ENCODE data around the gene PPTC7.
A peak's percentile ranks its signal among the peaks of the same experiment; 100 is the strongest.
"Not testable (repeated sequence)": the region's sequence is repeated elsewhere in the genome, so short reads cannot be mapped to it uniquely, and the experiment has no call there.

PPTC7 gene

DNA sequence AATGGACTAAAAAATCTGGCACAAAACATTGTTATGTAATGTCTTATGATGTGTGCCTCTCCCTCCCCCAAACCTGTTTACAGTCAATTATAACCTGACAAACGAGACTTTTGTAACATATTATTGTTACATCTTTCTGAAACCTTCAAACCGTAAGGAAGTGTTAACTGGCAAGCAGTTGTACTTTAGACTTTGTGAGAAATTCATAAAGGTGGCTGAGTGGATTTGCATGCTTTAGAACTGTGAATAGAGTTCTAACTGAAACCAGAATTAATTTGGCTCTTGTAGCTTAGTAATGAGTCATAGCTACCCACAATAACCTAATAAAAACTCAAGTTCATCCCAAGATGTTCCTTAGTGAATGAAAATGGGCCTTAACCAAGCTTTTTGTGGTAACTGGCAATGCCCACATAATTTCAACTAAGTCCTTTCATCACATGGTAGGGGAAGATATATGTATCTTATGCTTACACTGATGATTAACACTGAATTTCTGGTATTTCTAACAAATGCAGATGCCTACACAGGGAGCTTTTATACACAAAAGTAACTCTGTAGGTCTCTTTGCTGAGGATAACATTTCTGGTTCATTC lies 51.3 kb downstream of the PPTC7 start:
- no peak for DNase-seq

DNA sequence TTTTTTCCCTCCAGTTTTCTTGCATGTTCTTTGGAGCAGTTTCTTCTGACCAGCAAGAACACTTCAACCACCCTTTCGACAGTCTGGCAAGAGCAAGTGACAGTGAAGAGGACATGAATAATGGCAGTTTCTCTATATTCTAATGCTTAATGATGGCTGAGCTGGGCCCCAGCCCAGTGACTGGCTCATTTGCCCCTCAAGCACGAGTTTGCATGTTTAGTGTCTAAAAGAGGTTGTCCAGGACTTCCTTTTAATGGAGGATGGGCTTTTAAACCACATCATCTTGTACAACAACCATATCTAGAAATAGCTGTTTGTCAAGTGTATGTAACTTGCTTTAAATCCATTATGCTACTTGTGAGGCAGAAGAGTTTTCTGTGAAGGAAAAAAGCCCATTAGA lies 52.6 kb downstream of the PPTC7 start:
- no peak for DNase-seq

- DNase-seq: no peak
Measured at GRCh38 chr12:110528277-110528839, 54.8 kb downstream of the PPTC7 start.

DNA sequence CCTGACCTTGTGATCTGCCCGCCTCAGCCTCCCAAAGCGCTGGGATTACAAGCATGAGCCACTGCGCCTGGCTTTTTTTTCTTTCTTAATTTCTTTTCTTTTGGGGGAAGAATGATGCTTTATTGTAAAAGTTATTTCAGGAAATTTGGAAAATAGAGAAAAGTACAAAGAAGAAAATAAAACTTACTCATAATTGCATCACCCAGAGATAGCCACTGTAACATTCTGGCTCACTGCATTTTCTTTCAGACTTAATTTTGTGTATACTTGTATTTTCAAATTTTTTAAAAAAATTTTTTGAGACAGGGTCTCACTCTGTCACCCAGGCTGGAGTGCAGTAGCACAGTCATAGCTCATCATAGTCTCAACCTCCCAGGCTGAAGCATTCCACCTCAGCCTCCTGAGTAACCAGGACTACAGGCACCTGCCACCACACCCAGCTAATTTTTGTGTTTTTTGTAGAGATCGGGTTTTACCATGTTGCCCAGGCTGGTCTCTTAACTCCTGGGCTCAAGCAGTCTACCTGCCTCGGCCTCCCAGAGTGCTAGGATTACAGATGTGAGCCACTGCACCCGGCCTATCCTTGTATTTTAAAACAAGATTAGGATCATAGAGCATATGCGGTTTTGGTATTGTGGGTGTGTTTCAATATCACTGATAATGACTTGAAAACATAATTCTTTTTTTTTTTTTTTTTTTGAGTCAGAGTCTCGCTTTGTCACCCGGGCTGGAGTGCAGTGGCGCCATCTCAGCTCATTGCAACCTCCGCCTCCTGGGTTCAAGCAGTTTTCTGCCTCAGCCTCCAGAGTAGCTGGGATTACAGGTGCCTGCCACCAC lies 62.0 kb downstream of the PPTC7 start:
- DNase-seq: not testable (repeated sequence)

DNA sequence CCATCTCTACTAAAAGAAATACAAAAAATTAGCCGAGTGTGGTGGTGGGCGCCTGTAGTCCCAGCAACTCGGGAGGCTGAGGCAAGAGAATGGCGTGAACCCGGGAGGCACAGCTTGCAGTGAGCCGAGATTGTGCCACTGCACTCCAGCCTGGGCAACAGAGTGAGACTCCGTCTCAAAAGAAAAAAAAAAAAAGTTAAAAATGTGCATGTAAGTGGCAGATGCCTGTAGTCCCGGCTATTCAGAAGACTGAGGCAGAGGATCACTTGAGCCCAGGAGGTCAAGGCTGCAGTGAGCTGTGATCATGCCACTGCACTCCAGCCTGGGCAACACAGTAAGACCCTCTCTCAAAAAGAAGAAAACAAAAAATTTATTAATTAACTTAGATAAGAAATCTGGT lies 65.1 kb downstream of the PPTC7 start:
- not testable (repeated sequence) for DNase-seq

- DNase-seq: no peak
Measured at GRCh38 chr12:110516995-110517394, 66.1 kb downstream of the PPTC7 start.

- DNase-seq: no peak
Measured at GRCh38 chr12:110514363-110514762, 68.8 kb downstream of the PPTC7 start.

GRCh38 chr12:110513842-110514241 lies 69.3 kb downstream of the PPTC7 start:
- no peak for DNase-seq

GRCh38 chr12:110508071-110508586 lies 75.0 kb downstream of the PPTC7 start:
- no peak for DNase-seq

DNA sequence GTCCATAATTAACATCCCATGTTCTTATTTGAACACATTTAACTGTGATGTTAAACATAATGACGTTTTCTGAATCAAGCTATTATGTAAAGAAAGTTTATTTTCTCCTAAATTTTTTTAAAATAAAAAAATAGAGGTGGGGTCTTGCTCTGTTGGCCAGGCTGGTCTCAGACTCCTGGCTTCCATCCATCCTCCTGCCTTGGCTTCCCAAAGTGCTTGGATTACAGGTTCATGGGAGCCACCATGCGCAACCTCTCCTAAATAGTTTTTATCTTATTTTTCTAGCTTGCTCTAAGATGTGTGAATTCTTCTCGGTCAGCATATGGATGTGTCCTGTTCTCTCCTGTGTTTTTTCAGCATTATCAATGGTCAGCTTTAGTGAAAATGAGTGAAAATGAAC lies 77.8 kb downstream of the PPTC7 start:
- no peak for DNase-seq

DNA sequence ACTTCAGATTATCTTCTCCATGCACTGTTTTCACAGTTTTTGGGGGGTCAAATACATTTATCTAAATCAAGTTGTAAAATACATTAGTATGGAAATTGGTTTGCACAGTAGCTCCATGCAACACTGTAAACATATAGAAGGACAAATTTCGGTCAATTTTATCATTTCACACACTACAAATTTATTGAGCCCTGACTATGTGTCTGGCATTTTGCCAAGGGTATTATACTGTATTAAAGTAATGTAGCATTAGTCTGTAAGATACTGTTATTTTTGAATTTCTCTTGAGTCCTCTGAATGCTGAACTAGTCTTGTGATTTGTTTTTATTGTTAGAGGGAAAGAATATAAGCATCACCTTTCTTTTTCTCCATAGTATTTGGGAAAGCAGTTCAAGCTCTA lies 79.7 kb downstream of the PPTC7 start:
- no peak for DNase-seq

GRCh38 chr12:110501752-110502738 lies 81.1 kb downstream of the PPTC7 start, which contains the start of the genes RAD9B and VPS29:
Gene RAD9B (plus strand): TSS chr12:110502331. CDS start chr12:110502338, 7 bp downstream.
Gene VPS29 (minus strand): TSS chr12:110502111. CDS start chr12:110502051, 60 bp downstream.
- DNase-seq: peak; percentile 91

- no peak for DNase-seq
Measured at GRCh38 chr12:110501399-110501751, 81.7 kb downstream of the PPTC7 start.

GRCh38 chr12:110498984-110499706 lies 84.0 kb downstream of the PPTC7 start:
- no peak for DNase-seq
